Endothelial cell of hepatic sinusoid (primary cell): Measurements from ENCODE around the gene SLC1A2.

ENCODE experiments used
- in situ Hi-C: cut with HindIII; loops from 2 replicates; pipeline ENCODE4 v1.10.0; 2017; ENCODE audit warnings: low sequenced_read_pairs

The SLC1A2 gene

GRCh38 chr11:35332524-35332923 is 86.8 kb downstream of the SLC1A2 start:
- in situ Hi-C loops: no loop called here

- in situ Hi-C loops: no loop called here
Observed at GRCh38 chr11:35330931-35331330, 88.4 kb downstream of the SLC1A2 start.

GRCh38 chr11:35330156-35330889 is 89.0 kb downstream of the SLC1A2 start:
- in situ Hi-C loops: no loop called here

- in situ Hi-C loops: no loop called here
Observed at GRCh38 chr11:35327829-35328228, 91.5 kb downstream of the SLC1A2 start.

- in situ Hi-C loops: no loop called here
Observed at GRCh38 chr11:35326266-35326879, 93.0 kb downstream of the SLC1A2 start.

GRCh38 chr11:35324981-35325380 is 94.4 kb downstream of the SLC1A2 start:
- in situ Hi-C loops: no loop called here

- in situ Hi-C loops: no loop called here
Observed at GRCh38 chr11:35324183-35324886, 95.0 kb downstream of the SLC1A2 start.

- in situ Hi-C loops: no loop called here
Observed at GRCh38 chr11:35323076-35323868, 96.1 kb downstream of the SLC1A2 start.

- in situ Hi-C loops: no loop called here
Observed at GRCh38 chr11:35322318-35322979, 96.9 kb downstream of the SLC1A2 start.

GRCh38 chr11:35321532-35322317 is 97.6 kb downstream of the SLC1A2 start:
- in situ Hi-C loops: no loop called here

GRCh38 chr11:35321111-35321510 is 98.2 kb downstream of the SLC1A2 start:
- in situ Hi-C loops: no loop called here

GRCh38 chr11:35318977-35319925 is 100.1 kb downstream of the SLC1A2 start:
- in situ Hi-C loops: no loop called here

GRCh38 chr11:35318309-35318708 is 101.0 kb downstream of the SLC1A2 start:
- in situ Hi-C loops: no loop called here

GRCh38 chr11:35317253-35317652 is 102.1 kb downstream of the SLC1A2 start:
- in situ Hi-C loops: no loop called here

GRCh38 chr11:35316161-35316560 is 103.2 kb downstream of the SLC1A2 start:
- in situ Hi-C loops: no loop called here

- in situ Hi-C loops: no loop called here
Observed at GRCh38 chr11:35313760-35314153, 105.6 kb downstream of the SLC1A2 start.

- in situ Hi-C loops: no loop called here
Observed at GRCh38 chr11:35313066-35313759, 106.1 kb downstream of the SLC1A2 start.

- in situ Hi-C loops: no loop called here
Observed at GRCh38 chr11:35311331-35311730, 108.0 kb downstream of the SLC1A2 start.
